ENCODE data around the gene PABPC1L2A.

PABPC1L2A gene

DNA sequence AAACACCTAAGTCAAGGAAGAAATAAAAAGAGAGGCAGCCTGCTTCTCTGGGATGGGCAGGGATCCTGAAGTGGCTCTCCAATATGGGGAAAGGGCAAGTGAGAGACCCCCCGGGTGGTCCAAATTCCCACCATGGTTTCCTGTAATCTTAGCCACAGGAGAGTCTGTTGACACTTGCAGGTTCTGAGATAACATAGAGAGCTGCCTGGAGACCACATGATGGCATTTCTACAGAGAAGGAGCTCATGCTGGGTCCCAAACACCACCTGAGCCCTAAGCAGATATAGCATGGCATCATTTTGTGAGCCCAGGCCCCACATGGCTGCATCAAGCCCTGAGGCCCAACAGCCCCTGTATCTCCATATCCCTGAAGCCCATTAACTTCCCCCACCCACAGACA is 50.4 kb downstream of the PABPC1L2A start:
- H3K4me3 ChIP-seq (ENCODE audit: low read length) = no peak overlapping the region
- H3K36me3 ChIP-seq (ENCODE audit: control insufficient read depth, insufficient read depth, low read length, severe bottlenecking) = no peaks in the 10 kb centered on the region
- no peaks in the 10 kb centered on the region for H3K27me3 ChIP-seq (replicated peaks; ENCODE audit: control insufficient read depth, insufficient read depth, low read length)
- no peak for DNase-seq (ENCODE audit: low read depth)
- H3K9ac ChIP-seq (ENCODE audit: low read length) = no peak overlapping the region
- peaks cover 35% of the 10 kb centered on the region for H3K9me3 ChIP-seq (ENCODE audit: control insufficient read depth, low read length)
- H3K4me1 ChIP-seq (ENCODE audit: control insufficient read depth, insufficient read depth, low read length) = no peaks in the 10 kb centered on the region
